ENCODE measurements around the gene GNG12. TPM values are rescaled to one million over a fixed set of nuclear protein-coding genes. Genes with fewer than 3 reads are reported as not detected.

Gene GNG12
- total RNA-seq, 2 experiments from 2014 or later = not detected

DNA sequence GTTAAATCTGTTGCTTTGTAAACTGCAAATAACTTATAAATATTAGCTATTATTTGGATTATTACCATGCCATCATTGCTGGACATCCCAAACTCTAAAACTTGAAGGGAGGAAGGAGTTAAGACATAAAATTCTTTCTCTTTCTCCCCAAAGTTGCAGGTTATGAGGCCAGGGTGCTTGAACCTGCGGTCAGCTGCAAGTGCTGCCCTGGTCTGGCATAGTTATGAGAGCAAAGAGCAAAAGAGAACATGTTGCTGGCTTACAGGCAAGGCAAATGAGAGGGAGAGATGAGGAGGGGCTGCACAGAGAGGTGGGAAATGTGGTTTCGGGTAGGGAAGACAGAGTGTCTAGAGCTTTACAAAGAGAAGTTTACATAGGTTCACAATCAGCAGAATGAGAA, 117.4 kb downstream of the GNG12 start:
- CTCF ChIA-PET = interaction anchor here (1.1 kb wide), 1 partner anchor 155 kb away, joined by 3 read pairs; no protein-coding TSS in a partner anchor
- POLR2A ChIA-PET = no interaction called here
- no peaks in the 10 kb centered on the region for H3K9me3 Mint-ChIP-seq
- intact Hi-C loops (cut with DNase I, micrococcal nuclease) = no loop called here
- ATAC-seq (ENCODE audit: poor library complexity) (no peak), DNase-seq (no peak)
- H3K36me3 ChIP-seq (ENCODE audit: insufficient read depth, low read length) = no peaks in the 10 kb centered on the region
- H3K27ac Mint-ChIP-seq = no peak overlapping the region
- H3K27ac ChIP-seq (ENCODE audit: low read depth in 1 of 2, low read length in 2 of 2) = no peak overlapping the region
- H3K27me3 Mint-ChIP-seq = no peaks in the 10 kb centered on the region
- H3K9me3 ChIP-seq (ENCODE audit: control insufficient read depth in 1 of 2, insufficient read depth in 1 of 2, low read length in 2 of 2) = no peaks in the 10 kb centered on the region
- TF ChIP-seq, protein P1, sequence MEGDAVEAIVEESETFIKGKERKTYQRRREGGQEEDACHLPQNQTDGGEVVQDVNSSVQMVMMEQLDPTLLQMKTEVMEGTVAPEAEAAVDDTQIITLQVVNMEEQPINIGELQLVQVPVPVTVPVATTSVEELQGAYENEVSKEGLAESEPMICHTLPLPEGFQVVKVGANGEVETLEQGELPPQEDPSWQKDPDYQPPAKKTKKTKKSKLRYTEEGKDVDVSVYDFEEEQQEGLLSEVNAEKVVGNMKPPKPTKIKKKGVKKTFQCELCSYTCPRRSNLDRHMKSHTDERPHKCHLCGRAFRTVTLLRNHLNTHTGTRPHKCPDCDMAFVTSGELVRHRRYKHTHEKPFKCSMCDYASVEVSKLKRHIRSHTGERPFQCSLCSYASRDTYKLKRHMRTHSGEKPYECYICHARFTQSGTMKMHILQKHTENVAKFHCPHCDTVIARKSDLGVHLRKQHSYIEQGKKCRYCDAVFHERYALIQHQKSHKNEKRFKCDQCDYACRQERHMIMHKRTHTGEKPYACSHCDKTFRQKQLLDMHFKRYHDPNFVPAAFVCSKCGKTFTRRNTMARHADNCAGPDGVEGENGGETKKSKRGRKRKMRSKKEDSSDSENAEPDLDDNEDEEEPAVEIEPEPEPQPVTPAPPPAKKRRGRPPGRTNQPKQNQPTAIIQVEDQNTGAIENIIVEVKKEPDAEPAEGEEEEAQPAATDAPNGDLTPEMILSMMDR (IDR thresholded peaks at IDR 0.05) = no peak
- H3K4me1 Mint-ChIP-seq (ENCODE audit: low read depth) = no peaks in the 10 kb centered on the region
- H3K36me3 Mint-ChIP-seq (ENCODE audit: low read depth) = no peaks in the 10 kb centered on the region
- H3K27me3 ChIP-seq (ENCODE audit: control insufficient read depth in 1 of 2, insufficient read depth in 2 of 2, low read length in 2 of 2) = no peaks in the 10 kb centered on the region
- no peak overlapping the region for H3K4me3 ChIP-seq (ENCODE audit: low read length)
- H3K4me1 ChIP-seq (ENCODE audit: insufficient read depth, low read length) = no peaks in the 10 kb centered on the region
- no peak overlapping the region for H3K4me3 Mint-ChIP-seq

DNA sequence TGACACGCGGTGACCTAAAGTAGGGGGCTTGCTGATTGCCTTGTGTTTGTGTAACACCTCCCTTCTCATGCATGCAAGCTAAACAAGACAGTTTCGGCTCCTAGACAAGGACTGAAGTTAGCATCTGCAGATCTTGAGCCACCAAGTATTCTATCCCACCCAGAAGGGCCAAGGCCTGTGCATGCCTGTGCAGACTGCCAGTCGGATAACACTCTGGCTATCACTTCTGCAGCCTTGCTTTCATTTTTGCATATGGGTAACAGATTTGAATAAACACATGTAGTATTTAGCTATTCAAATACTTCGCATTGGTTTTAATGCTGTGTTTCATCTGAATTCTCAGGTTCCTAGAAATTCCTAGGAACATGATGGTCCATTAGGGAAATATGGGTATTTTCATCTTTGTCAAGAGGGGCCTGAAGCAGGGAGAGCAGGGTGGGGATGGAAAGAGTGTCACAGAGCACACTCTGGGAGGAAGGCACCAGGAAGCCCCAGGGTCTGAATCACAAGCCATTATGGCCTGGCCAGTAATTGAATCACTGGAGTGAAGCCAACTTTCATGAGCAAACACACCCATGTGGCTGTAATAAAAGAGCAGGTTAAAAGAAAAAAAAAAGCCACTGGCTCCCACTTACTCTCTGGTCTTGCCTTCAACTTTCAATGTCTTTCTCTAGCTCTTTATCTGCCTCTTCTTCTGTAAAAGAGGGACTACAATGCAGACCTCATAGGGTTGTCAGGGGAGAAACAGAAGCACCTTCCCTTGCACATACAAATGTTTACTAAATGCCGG, 120.0 kb downstream of the GNG12 start:
- H3K4me3 Mint-ChIP-seq = no peak overlapping the region
- intact Hi-C loops (cut with DNase I, micrococcal nuclease) = no loop called here
- ATAC-seq (ENCODE audit: poor library complexity) (no peak), DNase-seq (no peak)
- no peaks in the 10 kb centered on the region for H3K9me3 Mint-ChIP-seq
- H3K9me3 ChIP-seq (ENCODE audit: control insufficient read depth in 1 of 2, insufficient read depth in 1 of 2, low read length in 2 of 2) = no peaks in the 10 kb centered on the region
- ChIA-PET POLR2A (no interaction called here), CTCF (no interaction called here)
- H3K4me1 ChIP-seq (ENCODE audit: insufficient read depth, low read length) = no peaks in the 10 kb centered on the region
- no peak overlapping the region for H3K4me3 ChIP-seq (ENCODE audit: low read length)
- H3K4me1 Mint-ChIP-seq (ENCODE audit: low read depth) = no peaks in the 10 kb centered on the region
- no peaks in the 10 kb centered on the region for H3K27me3 Mint-ChIP-seq
- H3K36me3 ChIP-seq (ENCODE audit: insufficient read depth, low read length) = no peaks in the 10 kb centered on the region
- TF ChIP-seq, protein P1 (IDR thresholded peaks at IDR 0.05) = no peak
- no peak overlapping the region for H3K27ac ChIP-seq (ENCODE audit: low read depth in 1 of 2, low read length in 2 of 2)
- no peak overlapping the region for H3K27ac Mint-ChIP-seq
- no peaks in the 10 kb centered on the region for H3K27me3 ChIP-seq (ENCODE audit: control insufficient read depth in 1 of 2, insufficient read depth in 2 of 2, low read length in 2 of 2)
- no peaks in the 10 kb centered on the region for H3K36me3 Mint-ChIP-seq (ENCODE audit: low read depth)

DNA sequence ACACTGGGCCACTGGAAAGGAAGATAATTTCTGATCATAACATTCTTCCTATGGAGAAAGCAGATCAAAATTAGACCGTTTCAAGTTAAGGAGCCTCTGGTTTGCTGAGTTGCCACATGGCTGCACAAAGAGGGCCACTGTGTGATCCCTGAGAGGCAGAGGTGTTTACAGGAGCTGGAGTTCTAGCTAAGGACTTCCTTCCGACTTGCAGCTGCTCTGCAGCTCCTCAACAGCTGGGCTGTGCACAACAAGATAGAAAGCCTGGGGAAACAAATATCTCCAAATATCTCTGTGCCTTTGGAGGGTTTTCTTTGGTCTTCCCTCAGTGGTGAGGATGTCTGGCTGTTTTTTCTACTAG, 121.4 kb downstream of the GNG12 start:
- H3K27me3 Mint-ChIP-seq = no peaks in the 10 kb centered on the region
- H3K36me3 Mint-ChIP-seq (ENCODE audit: low read depth) = no peaks in the 10 kb centered on the region
- TF ChIP-seq, protein P1 (IDR thresholded peaks at IDR 0.05) = no peak
- intact Hi-C loops (cut with DNase I, micrococcal nuclease) = no loop called here
- POLR2A ChIA-PET = interaction anchor here (0.9 to 1.5 kb wide), 3 partner anchors 9 to 25 kb away, joined by 3 to 6 read pairs (median 3); no protein-coding TSS in a partner anchor
- Histone ChIP-seq H3K9me3 (ENCODE audit: control insufficient read depth in 1 of 2, insufficient read depth in 1 of 2, low read length in 2 of 2) (no peaks in the 10 kb centered on the region), H3K36me3 (ENCODE audit: insufficient read depth, low read length) (no peaks in the 10 kb centered on the region), H3K27ac (ENCODE audit: low read depth in 1 of 2, low read length in 2 of 2) (no peak overlapping the region), H3K27me3 (ENCODE audit: control insufficient read depth in 1 of 2, insufficient read depth in 2 of 2, low read length in 2 of 2) (no peaks in the 10 kb centered on the region), H3K4me1 (ENCODE audit: insufficient read depth, low read length) (no peaks in the 10 kb centered on the region), H3K4me3 (ENCODE audit: low read length) (no peak overlapping the region)
- no peak overlapping the region for H3K27ac Mint-ChIP-seq
- DNase-seq (no peak), ATAC-seq (ENCODE audit: poor library complexity) (no peak)
- CTCF ChIA-PET = no interaction called here
- no peak overlapping the region for H3K4me3 Mint-ChIP-seq
- H3K4me1 Mint-ChIP-seq (ENCODE audit: low read depth) = no peaks in the 10 kb centered on the region
- no peaks in the 10 kb centered on the region for H3K9me3 Mint-ChIP-seq

Data from CD4-positive, alpha-beta T cell (primary cell).